GM20431 (cell line): ENCODE results near the gene SARDH.

ENCODE experiments used
- in situ Hi-C: fragments of 300-500 bp; cut with MseI, MboI; formaldehyde crosslinking; loops from one replicate; pipeline ENCODE4 v1.15.0; 2020; ENCODE audit warnings: low sequenced_read_pairs; ENCODE audit not compliant: unreplicated experiment

The SARDH gene

DNA sequence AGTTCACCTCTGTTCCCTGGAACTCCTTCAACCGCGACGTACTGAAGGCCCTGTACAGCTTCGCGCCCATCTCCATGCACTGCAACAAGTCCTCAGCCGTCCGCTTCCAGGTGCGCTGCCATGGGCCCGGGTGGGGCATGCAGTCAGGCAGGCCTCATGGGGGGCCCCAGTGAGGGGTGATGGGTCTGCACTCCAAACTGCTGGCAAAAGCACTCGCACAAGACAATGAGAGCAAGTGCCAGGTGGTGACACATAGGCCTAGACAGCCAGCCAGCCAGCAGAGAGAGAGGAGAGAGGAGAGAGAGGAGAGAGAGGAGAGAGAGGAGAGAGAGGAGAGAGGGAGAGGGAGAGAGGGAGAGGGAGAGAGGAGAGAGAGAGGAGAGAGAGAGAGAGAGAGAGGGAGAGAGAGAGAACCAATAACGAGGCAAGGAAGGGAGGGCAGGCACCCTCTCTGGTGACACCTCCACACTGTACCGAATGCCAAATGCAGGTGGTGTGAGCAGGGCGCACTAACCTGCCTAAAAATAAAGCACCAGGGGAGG, 81.0 kb downstream of the SARDH start:
- in situ Hi-C loops, result no loop called here

DNA sequence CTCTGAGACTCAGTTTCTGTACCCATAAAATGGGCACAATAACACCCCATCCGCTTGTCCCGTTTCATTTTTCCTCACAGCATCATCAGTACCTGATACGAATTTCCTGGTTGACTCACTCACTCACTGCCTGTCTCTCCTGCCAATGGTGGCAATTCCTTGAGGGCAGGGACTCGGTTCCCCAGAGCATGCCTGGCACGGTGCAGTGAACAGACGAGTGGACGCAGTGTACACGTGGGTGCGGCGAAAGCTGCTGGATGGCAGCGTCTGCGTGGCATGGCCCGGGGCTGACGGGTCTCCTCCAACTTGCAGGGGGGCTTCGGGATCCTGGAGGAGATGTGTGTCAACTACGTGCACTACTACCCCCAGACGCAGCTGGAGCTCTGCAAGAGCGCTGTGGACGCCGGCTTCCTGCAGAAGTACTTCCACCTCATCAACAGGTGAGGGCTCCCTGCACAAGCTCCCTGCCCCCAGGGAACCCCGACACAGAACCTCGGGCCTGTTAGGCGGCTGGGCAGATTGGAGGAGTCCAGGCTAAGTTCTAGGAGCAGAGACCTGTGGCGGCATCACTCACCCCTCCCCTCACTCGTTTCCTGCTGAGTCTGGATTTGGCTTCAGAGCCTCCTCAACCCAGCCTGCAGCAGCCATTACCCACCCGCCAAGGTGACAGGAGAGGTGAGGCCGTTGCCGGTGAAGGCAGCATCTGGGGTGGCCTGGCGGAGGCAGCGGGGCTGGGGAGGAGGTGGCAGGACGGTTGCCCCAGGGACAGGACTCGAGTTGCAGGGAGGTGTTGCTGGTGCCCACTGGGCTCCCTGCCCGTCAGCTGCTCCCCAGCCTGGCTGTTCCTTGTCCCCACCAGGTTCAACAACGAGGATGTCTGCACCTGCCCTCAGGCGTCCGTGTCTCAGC, 81.7 kb downstream of the SARDH start:
- in situ Hi-C loops, result no loop called here

DNA sequence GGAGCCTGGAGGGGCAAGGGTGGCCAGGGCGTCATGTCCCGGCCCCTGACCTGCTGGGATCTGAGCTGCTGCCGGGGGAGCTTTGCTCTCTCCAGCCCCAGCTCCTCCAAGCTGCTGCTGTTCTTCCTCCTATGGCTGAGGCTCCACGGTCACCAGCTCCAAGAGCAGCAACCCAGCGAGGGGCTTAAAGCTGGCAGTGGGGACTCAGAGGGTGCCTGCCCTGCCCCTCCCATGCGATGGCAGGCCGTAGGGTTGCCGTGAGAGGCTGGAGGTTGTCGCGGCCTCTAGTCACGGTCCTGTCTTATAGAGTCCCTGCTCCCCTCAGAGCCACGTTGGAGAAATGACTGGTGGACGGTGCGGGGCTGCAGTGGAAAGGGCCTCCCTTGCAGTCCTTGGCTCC, 82.5 kb downstream of the SARDH start:
- in situ Hi-C loops, result no loop called here

DNA sequence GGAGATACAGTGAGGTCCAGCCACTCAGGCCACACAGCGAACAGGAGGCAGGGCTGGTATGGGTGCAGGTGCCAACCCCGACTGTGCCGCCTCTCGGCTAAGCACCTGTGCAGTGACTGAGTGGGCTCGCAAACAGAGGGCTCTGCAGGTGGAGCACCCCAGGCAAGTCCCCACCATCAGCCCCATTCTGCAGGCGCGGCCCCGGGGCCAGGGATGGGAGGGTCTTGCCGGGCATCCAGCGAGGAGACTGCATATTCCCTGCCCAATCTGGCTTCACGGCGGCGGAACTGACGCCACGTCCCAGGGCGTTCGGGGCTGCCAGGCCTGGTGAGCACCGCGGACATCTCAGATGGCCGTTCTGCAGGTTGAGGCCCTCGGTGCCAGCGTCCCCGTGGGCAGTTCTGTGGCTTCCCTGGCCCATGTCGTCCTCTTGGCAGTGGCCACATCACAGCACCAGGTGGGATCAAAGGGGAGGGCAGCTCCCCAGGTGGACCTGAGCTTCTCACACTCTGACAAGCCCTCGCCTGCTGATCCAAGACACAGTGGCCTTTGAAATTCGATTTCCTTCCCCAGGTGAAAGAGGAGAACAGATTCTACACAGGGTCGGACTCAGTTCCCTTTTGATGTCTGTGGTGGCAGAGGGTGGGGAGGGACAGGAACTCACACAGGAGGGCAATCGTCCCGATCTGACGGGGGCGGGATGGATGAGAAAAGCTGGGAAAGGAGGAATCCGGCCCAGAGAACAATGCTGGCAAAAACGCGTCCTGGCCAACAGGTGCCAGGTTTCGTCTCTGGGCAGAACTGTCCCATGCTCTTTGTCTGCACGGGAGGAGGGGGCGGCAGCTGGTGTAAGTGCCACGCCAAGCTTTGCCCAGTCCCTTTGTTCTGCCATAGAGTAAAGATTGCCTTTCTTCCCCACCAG, 83.2 kb downstream of the SARDH start:
- in situ Hi-C loops, result no loop called here

DNA sequence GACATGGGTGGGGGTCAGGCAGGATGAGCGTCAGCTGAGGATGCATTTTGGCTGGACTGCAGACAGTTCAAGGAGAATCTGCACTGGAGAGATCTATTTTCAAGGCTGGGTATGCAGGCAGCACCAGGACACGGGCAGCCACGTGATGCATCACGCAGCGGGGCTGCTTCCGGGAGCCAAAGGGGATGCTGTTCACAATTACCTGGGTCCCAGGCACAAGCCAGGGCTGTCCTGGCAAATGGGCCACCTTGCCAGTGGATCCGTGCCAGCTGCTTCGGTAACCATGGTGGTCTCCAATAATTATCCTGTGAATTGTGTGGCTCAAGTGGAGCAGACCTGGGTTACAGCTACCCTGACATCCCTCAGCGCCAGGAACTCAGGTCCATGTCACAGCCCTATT, 84.5 kb downstream of the SARDH start:
- in situ Hi-C loops, result no loop called here

DNA sequence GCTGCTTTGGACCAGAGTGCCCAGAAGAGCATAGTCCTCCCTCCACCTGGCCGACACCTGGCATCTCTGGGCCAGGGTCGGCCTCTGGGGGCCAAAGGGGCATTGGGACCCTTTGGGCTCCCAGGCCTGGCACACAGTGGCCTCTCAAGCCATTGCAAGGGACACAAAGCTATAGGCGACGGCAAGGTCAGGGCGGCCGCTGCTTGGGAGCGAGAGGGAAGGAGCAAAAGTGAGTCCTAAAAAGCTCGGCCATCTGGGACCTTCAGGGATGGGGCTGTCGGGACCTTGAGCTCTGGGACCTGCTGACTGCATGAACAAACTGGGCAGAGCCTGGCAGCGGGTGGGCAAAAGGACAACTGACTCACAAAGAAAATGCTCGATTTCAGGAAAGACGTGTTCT, 88.1 kb downstream of the SARDH start:
- in situ Hi-C loops, result no loop called here

DNA sequence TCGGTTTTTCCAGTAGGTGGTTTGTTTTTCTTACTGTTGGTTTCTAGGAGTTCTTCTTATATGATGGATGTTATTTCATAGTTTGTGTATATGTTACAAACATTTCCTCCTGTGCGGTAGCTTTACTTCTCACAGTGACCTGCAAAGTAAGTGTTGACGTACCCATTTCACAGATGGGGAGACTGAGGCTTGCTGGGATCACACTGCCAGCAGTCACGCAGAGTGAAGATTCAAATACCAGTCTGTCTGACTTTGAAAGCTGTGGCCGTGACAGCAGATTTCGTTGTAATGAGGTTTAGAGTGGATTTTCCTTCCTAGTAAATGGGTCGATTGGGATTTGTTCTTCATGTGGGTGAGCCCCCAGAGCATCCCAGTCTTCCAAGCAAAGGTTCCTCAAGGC, 89.0 kb downstream of the SARDH start:
- in situ Hi-C loops, result no loop called here

DNA sequence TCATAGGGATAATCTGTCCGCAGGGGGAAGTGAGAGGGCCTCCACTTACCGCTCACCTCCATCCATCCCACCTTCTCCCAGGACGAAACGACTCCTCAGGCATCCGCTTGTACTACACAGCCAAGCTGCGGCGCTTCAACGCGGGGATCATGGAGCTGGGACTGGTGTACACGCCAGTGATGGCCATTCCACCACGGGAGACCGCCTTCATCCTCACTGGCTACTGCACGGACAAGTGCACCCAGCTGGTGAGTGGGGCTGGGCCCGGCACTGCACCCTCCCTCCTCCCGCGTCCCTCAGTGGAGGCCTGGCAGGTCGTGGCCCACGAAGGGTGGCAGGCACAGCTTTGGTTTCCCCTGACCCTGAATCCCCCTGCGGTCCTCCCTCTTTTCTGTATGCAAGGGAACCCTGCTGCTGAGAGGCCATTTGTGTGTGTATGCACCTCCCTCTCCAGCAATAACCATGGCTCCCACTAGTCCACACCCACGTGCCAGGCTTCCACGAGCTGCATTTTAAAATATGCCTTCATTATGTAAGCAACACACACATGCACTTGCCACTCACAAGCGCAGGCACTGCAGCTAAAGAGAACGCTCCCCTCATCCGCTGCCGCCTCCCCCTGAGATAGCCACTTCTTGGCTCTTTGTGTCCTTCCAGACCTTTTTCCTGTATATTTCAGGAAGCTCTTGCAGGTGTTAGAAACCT, 90.2 kb downstream of the SARDH start:
- in situ Hi-C loops, result no loop called here

DNA sequence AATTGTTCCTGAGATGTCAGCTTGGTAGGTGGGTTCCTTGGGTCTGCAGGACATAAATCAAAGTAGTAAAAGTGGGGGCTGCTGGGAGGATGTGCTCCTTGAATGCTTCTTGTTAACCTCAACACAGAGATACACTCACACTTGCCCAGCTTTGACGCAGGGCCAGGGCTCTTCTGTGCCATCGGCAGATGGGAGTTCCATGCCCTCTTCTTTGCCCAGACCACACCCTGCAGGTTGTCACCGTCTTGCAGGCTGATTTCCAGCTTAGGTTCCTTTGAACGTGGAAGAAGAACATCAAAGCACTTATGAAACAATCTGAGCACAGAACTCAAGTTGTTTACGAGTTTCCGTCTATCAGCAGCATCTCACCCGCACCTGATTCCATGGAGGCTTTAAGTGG, 91.0 kb downstream of the SARDH start:
- in situ Hi-C loops, result no loop called here

DNA sequence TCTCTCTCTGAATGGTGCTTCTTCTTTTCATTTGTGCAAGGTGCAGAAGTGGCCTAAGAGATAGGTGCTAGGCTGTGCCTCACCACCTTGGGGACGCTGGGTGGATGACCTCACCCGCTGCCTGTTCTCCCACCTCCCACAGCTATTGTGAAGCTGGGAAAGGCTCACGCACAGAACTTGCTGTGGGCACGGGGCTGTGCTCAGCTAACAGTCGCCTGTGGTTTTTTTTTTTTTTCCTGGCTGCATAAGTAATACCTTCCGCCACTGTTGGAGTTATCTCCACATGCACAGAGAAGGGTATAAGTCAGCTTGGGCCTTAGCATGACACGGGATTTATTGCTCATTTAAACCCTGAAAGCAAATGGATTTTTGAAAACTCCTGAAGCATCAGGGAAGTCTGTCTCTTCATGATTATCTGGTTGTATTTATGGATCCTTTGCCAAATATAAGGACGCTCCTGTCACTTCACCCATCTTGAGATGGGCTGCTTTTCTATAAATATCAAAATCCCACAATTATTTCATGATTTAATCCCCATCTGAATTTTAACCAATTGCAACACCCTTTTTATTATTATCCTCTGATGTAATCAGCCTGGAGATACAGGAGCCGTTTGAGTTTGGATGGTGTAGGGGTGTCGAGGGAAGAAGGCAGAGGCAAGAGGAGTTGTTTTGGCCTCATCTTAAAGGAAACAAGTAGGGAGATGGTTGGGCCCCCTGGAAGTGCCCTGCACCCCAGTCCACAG, 93.0 kb downstream of the SARDH start:
- in situ Hi-C loops, result no loop called here

DNA sequence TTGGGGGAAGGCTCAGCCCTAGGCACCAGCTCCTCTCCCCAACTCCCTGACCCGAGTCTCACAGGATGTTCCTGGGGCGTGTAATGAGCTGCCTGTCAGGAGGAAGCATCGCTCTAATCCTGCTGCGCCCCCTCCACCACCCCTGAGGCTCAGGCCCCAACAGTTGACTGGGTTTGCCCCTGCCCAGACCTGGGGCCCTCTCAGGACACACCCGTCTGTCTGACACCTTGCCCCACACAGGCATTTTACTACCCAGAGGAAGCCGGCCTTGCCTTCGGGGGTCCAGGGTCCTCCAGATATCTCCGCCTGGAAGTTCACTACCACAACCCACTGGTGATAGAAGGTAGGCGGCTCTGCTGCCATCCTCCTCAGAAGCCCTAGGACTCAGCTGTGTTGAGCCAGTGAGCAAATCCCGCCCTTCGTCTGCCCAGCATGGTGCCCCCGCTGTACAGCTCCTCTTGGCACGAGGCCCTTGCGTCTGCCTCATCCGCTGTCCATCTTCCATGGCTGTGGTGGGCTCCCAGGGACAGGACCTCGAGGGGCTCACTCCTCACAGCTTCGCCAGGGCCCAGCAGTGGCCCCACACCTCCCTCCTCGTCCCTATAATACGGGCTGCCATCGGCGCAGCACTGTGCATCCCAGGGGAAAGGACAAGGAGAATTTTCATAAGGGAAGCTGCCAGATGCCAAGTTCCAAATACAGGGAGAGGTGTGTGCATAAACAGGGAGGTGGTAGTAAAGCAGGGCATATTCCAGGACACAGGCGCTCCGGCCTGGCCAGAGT, 94.0 kb downstream of the SARDH start:
- in situ Hi-C loops, result no loop called here

DNA sequence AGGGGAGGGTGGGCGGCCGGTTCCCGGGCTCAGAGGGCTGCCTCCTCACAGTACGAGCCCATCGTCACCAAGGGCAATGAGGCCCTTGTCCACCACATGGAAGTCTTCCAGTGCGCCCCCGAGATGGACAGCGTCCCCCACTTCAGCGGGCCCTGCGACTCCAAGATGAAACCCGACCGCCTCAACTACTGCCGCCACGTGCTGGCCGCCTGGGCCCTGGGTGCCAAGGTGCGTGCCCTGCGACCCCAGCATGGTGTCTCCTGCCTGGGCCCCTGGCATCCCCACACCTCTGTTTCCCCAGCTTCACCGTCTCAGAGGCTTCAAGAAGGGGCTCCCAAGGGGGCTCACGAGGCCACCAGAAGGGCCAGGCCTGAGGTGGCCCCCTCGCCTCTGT, 94.8 kb downstream of the SARDH start:
- in situ Hi-C loops, result no loop called here

DNA sequence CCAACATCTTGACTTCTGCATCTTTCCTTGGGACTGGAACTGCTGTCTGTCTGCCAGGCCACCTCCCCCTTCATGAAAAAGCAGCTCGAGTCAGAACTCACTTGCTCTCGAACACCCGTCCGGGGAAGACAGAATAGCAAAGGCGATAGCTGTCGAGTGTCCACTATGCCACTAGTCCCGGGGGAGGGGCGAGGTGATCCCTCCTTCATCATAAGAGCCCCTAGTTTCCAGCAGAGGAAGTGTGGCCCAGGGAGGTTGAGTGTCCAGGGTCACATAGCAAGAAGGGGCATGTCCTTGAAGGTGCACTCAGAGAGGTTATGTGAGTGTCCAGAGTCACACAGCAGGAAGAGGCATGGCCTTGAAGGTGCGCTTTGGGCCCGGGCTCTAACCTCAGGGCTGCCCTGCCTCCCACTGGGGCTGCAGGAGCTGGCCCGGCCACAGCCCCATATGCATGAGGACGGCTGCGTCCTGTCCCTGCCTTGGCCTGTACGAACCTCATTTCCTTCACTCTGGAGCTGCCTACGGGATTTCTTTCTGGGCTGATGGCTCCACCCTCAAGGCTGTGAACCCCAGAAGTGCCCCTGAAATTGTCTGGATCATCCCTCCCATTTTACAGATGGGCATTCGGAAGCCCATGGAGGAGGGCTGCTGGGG, 95.3 kb downstream of the SARDH start:
- in situ Hi-C loops, result no loop called here

DNA sequence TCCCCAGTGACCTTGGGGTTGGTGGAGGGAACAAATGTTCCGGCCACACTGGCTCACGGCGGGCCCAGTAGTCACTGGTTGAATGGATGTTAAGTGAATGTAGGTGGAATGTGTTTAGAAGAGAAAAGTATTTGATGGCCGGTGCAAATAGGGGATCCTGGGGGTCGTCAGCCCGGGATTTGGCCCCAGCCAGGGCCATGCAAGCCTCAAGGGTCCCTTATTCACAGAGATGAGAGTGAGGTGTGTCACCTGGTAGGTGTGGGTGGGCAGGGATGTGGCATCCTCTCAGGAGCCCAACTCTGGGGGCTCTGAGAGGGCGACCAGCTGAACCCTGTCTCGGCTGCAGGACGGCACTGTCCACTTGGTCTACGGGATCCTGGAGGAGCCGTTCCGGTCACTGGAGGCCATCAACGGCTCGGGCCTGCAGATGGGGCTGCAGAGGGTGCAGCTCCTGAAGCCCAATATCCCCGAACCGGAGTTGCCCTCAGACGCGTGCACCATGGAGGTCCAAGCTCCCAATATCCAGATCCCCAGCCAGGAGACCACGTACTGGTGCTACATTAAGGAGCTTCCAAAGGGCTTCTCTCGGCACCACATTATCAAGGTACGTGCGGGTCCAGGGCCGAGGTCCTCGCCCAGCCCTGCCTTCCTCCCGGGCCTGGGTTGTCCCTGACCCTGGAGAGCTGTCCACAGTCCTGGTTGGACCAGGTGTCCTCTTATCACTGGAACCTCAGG, 96.1 kb downstream of the SARDH start:
- in situ Hi-C loops, result no loop called here

DNA sequence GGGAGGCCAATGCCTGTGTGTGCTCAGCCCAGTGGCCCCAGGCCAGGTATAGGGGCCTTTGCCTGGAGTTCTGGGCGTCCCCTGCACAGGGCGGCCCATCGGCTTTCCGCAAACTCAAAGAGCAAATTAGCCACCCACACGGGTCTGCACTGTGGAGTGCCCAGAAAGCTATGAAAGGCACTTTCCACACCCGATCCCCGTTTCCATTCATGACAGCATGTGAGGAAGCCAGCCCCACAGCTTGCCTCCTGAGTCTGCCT, 96.8 kb downstream of the SARDH start:
- in situ Hi-C loops, result no loop called here

DNA sequence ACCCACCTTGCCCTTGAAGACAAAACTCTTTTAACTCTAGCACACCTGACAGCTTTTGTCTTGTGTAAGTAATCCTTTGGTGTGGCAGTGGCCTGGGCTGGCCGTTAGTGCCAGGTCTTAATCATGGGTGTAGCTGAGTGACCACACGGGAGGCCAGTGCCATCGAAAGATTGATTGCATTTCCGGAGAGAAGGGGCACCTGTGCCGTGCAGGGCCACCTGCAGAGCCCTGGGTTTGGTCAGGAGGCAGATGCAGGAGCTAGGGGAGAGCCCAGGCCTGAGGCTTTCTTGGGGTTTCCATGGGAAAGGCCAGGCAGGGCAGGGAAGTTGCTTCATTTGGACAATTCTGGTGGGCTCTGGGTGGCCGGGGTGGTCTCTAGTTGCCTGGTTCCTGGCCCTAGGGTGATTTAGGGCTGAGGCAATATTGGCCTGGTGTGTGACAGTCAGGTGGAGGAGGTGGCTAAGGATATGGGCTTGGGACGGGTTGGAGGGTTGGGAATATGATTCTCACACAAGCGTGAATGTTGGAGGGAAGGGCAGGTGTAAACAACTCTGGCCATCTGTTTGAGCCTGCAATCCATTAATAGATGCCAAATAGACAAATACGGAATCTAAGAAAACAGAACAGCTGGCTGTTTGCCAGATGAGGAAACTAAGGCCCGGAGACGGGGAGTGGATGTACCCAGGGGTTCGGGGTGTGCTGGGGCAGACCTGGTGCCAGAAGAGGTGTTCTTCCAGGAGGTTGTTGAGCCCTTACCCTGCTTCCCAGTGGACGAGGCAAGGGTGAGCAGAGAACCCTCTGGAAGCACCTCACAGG, 97.4 kb downstream of the SARDH start:
- in situ Hi-C loops, result no loop called here

DNA sequence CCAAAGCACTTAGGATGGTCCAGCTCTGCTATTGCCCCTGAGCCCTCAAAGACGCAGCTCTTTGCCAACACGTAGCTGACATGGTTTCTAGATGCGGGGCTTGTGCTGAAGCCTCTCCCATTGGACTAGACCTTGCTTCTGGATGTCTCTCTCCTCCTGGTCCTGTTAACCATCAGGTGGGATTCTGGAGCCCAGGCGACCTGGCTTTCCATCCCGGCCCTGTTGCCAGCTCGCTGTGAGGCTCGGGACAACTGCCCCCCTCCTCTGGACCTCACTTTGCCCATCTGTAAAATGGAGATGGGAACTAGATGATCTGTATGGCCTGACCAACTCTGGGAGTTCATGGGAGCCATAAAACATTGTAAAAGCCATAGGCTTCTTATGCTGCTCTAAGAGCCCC, 98.0 kb downstream of the SARDH start:
- in situ Hi-C loops, result no loop called here
